Aorta (tissue), 5 donors: ENCODE results near the gene ZNF844. TPM values are rescaled to one million over a fixed set of nuclear protein-coding genes. Genes with fewer than 3 reads are reported as not detected.

Experiments used
- ATAC-seq: fragments of 200-7000 bp; cut with Tn5 transposase; one replicate; pipeline ENCODE4 v1.9.1; 2022; ENCODE audit warnings: moderate library complexity; ENCODE audit not compliant: low FRiP score
- DNase-seq, 2 donors: peaks; one replicate each; pipeline ENCODE4 v3.0.0-alpha.2; 2020
- H3K27ac ChIP-seq, 2 donors: one replicate each; pipeline ENCODE4 v1.5.1; 2013; ENCODE audit warnings: low read length in 2 of 2, mild to moderate bottlenecking in 2 of 2, moderate library complexity in 2 of 2, control low read depth in 1 of 2, inconsistent platforms in 1 of 2, low read depth in 1 of 2
- H3K27me3 ChIP-seq, 2 donors: one replicate each; pipeline ENCODE4 v1.6.1; 2013; ENCODE audit warnings: control low read depth in 1 of 2, low read length in 1 of 2, mild to moderate bottlenecking in 1 of 2, moderate library complexity in 1 of 2; ENCODE audit not compliant: insufficient read depth in 2 of 2, control insufficient read depth in 1 of 2
- H3K36me3 ChIP-seq, 2 donors: one replicate each; pipeline ENCODE4 v1.6.1; 2013; ENCODE audit warnings: control low read depth in 1 of 2, low read length in 1 of 2, mild to moderate bottlenecking in 1 of 2; ENCODE audit not compliant: insufficient read depth in 2 of 2, control insufficient read depth in 1 of 2
- H3K4me1 ChIP-seq, 2 donors: one replicate each; pipeline ENCODE4 v1.6.1; 2013; ENCODE audit warnings: low read length in 2 of 2, control low read depth in 1 of 2, mild to moderate bottlenecking in 1 of 2, moderate library complexity in 1 of 2; ENCODE audit not compliant: insufficient read depth in 2 of 2, control insufficient read depth in 1 of 2
- H3K4me3 ChIP-seq, 2 donors: one replicate each; pipeline ENCODE4 v1.5.1; 2013; ENCODE audit warnings: low read length in 2 of 2, control low read depth in 1 of 2, mild to moderate bottlenecking in 1 of 2
- H3K9me3 ChIP-seq: one replicate; pipeline ENCODE4 v1.6.1; 2013; ENCODE audit warnings: mild to moderate bottlenecking, low read length; ENCODE audit not compliant: control insufficient read depth
- WGBS, 2 donors: extraction: QIAGEN DNeasy Blood & Tissue Kit; methylation state at CpG; one replicate each; pipeline ENCODE4 v1.1.7; 2013; 5-methylcytosine and 5-hydroxymethylcytosine counted together
- intact Hi-C, 2 donors: fragments of 100-400 bp; cut with DNase I; formaldehyde crosslinking; loops; one replicate each; pipeline versions ENCODE4 v1.14.2 to v1.15.0; 2022
- long read RNA-seq, 2 donors: library from polyadenylated mRNA; unstranded; transcript quantifications; one replicate each; pipeline ENCODE4 v2.0.0, GENCODE V29; 2020 to 2021
- polyA plus RNA-seq, 2 donors: library from polyadenylated mRNA; stranded (reverse); fragments of 200-250 nt; gene quantifications; one replicate each; pipeline ENCODE4 v1.2.3, GENCODE V29; 2013
- total RNA-seq, 2 donors: library from RNA; stranded (reverse); fragmentation: NEBNext Ultra II Directional; extraction: Animal tissue kit (Norgen Biotek cat#: 25700); gene quantifications; one replicate each; pipeline ENCODE4 v1.2.1, GENCODE V29; 2021
- donor health status: healthy with polysubstance abuse.
- donor health status: Bipolar disorder and iron deficiency.
- donor health status: DM: no; HTN: no; CAD: no.
- donor health status: DM: no; HTN: no; CAD: no.
- donor health status: DM: yes; HTN: yes; CAD: no.

Gene ZNF844
- total RNA-seq: 10 to 100 TPM in 1 of 2 donors, 1 to 10 TPM in 1; 7.8 to 14.3 TPM
- polyA plus RNA-seq: 1 to 10 TPM; 2.3 to 3.9 TPM
- long read RNA-seq, donor 1, full-length matches to known transcripts: 1 of 4 reads
- long read RNA-seq, donor 1, partial matches to known transcripts: 0 of 4 reads
- long read RNA-seq, donor 1, other reads (novel, unspliced or antisense): 3 of 4 reads
- long read RNA-seq, donor 2, partial matches to known transcripts: 0 of 1 reads
- long read RNA-seq, donor 2, other reads (novel, unspliced or antisense): 1 of 1 reads

DNA sequence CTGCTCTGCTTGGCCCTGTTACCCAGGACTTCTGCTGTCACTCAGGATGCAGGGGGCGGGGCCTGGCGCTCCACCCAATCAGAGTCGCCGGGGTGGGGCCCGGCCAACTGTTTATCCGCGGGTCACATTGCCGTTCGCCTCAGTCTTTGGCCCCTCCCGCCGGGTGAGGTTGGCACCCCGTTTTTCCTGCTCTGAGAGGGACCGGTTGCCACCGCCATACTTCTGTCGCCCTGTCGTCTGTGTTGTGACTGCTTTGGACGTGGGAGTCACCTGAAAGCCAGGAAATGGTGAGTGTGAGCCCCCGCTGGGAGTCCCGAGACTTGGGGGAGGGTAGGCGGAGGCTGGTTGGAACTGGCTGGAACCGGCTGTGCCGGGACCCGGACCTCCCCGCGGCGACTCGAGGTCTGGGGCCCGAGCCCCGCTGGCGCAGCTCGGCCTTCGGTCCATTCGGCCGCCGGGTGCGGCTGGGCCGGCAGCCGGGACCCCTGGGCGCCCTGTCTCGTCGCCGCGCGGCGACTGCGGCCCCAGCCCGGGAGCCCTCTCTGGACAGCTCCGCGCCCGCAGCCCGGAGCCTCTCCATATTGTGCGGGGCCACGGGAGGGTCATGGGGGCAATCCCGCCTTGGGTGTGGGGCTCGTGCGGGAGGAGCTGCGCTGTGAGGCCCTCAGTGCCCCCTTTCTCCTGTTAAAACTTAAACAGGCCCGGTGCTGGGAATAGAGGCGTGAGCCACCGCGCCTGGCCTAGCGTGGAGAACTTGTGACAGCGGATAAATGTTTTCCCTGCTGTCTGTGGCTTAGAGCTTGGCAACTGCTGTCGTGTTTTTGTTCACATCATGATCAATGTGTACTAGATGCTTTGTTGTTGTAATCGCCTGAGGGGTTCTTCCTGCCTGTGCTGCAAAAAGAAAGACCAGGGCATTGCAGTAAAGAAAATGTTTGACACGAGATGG is at the start of gene ZNF844:
Gene ZNF844 (plus strand): TSS at position 142 of the 949 bp plus-strand sequence. CDS start 143 bp downstream, at position 285.
- Histone ChIP-seq H3K4me1 (no peaks in the 10 kb centered on the region), H3K36me3 (no peaks in the 10 kb centered on the region), H3K9me3 (peaks cover 5% of the 10 kb centered on the region), H3K4me3 (peak within 1 kb of the TSS; percentile 87 to 89), H3K27me3 (no peaks in the 10 kb centered on the region), H3K27ac (peak within 1 kb of the TSS; percentile 58 to 87)
- ATAC-seq (peak; percentile 99), DNase-seq (peak; percentile 98)
- 1 to 2% methylated on average over 62 to 66 of the region's 66 CpGs for WGBS, 2 donors
- intact Hi-C loops: no loop called here

DNA sequence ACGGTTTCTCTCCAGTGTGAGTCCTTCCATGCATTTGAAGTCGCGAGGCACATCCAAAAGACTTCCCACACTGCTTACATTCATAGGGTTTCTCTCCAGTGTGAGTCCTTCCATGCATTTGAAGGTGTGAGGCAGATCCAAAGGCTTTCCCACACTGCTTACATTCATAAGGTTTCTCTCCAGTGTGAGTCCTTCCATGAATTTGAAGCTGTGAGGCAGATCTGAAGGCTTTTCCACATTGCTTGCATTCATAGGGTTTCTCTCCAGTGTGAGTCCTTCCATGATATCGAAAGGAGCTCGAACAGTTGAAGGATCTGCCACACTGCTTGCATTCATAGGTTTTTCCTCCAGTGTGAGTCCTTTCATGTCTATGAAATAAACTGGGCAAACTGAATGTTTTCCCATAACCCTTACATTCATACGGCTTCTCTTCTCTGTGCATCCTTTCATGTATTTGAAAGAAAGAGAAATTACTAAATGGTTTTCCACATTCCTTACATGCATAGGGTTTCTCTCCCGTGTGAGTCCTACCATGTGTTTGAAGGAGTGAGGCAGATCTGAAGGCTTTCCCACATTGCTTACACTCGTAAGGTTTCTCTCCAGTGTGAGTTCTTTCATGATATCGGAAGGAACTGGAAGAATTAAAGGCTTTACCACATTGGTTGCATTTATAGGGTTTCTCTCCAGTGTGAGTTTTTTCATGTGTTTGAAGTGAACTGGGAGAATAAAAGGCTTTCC is 49.3 kb upstream of the ZNF844 start:
- H3K4me1 ChIP-seq: no peaks in the 10 kb centered on the region
- intact Hi-C loops: no loop called here
- ATAC-seq (no peak), DNase-seq (no peak)
- WGBS, 2 donors: 96 to 98% methylated on average over 9 of the region's 9 CpGs
- peaks cover 23% of the 10 kb centered on the region for H3K9me3 ChIP-seq
- peaks cover 15 to 26% of the 10 kb centered on the region in 2 donors for H3K36me3 ChIP-seq
- H3K4me3 ChIP-seq: no peak overlapping the region
- no peaks in the 10 kb centered on the region for H3K27me3 ChIP-seq
- H3K27ac ChIP-seq: no peak overlapping the region

DNA sequence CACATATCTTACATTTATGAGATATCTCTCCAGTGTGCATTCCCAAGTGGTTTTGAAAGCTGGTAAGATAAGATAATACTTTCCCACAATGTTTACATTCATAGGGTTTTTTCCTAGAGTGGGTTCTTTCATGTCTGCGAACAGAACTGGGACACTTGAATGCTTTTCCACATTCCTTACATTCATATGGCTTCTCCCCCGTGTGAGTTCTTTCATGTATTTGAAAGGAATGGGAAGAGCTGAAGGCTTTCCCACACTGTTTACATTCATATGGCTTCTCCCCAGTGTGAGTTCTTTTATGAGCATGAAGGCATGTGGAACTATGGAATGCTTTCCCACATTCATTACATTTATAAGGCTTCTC is 48.8 kb upstream of the ZNF844 start:
- Histone ChIP-seq H3K36me3 (peaks cover 15 to 26% of the 10 kb centered on the region in 2 donors), H3K4me1 (no peaks in the 10 kb centered on the region), H3K27me3 (no peaks in the 10 kb centered on the region), H3K9me3 (peaks cover 25% of the 10 kb centered on the region), H3K27ac (no peak overlapping the region), H3K4me3 (no peak overlapping the region)
- 33 to 53% methylated on average over 2 of the region's 2 CpGs for WGBS, 2 donors
- ATAC-seq: no peak
- DNase-seq: no peak
- intact Hi-C loops: no loop called here

DNA sequence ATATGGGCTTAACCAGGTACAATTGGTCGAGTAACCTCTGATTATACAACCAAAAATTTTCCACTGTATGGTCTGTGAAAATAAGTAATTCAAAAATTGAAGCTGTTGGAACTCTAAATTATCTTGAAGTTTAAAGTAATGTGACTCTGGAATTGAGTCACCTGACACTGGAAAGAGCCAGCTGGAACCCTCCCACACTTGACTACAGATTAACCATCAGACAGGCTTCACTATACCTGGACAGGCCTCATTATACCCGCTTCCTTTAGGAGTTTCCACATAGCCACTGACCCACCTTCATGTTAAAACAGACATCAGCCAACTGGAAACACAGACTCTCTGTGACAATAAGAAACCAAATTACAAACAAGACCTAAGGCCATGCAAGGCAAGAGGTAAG is 30.3 kb upstream of the ZNF844 start:
- no peaks in the 10 kb centered on the region for H3K36me3 ChIP-seq
- DNase-seq (no peak), ATAC-seq (no peak)
- intact Hi-C loops: no loop called here
- no peak overlapping the region for H3K4me3 ChIP-seq
- no peaks in the 10 kb centered on the region for H3K27me3 ChIP-seq
- 64 to 68% methylated on average over 2 of the region's 2 CpGs for WGBS, 2 donors
- no peak overlapping the region for H3K27ac ChIP-seq
- H3K4me1 ChIP-seq: no peaks in the 10 kb centered on the region
- H3K9me3 ChIP-seq: no peaks in the 10 kb centered on the region

DNA sequence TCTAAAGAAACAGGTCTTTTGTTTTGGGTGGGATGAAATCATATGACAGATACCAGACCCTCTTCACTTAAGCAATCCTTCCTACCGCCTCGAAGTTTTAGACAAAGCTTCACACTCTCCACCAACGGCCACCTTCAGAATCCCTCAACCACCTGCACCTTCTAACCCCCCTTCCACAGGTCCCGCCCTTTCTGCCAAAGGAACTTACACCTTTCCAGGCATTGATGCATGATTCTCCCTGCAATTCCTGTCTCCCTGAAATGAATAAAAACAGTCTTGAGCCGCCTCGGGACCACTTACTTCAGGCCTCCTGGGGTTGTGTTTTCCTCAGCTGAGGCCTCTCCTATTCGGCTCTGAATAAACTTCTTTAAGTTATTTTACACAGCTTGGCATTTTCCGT is 29.9 kb upstream of the ZNF844 start:
- 15% methylated on average over 8 of the region's 8 CpGs for WGBS, 2 donors
- no peaks in the 10 kb centered on the region for H3K4me1 ChIP-seq
- H3K27ac ChIP-seq: no peak overlapping the region
- H3K4me3 ChIP-seq: peak overlapping the region; percentile 50 to 82
- intact Hi-C loops: no loop called here
- H3K36me3 ChIP-seq: no peaks in the 10 kb centered on the region
- H3K27me3 ChIP-seq: no peaks in the 10 kb centered on the region
- ATAC-seq (no peak), DNase-seq (no peak)
- no peaks in the 10 kb centered on the region for H3K9me3 ChIP-seq

DNA sequence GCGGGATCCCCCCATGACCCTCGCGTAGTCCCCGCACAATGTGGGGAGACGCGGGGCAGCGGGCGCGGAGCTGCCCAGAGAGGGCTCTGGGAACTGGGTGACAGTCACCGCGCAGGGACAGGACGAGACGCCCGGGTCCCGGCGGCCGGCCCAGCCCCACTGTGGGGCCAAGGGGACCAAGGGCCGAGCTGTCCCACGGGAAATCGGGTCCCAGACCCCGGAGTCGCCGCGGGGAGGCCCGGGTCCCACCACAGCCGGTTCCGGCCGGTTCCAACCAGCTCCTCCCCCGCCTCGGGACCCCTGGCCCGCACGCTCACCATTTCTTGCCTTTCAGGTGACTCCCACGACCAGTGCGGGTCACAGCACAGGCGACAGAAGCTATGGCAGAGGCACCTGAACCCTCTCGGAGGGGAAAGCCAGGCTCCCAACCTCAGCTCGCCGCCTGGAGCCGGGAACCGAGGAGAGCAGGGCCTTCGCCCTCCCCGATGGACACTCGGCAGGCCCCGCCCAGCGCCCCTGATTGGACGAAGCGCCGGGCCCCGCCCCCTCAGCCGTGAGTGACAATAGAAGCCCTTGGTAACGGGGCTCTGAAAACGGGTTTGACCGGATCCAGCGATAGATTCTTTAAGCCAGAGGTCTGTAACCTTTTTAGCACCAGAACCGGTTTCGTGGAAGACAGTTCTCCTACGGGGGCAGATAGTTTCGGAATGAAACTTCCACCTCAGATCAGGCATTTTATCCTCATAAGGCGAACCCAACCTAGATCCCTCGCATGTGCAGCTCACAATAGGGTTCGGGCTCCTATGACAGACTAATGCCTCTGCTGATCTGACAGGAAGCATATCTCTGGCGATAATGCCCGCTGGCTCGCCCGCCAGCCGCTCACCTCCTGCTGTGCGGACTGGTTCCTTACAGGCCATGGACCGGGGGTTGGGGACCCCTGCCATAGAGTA is 29.0 kb upstream of the ZNF844 start, which contains the start of gene ZNF433:
Gene ZNF433 (minus strand): TSS at position 460 of the 953 bp plus-strand sequence. CDS start 140 bp downstream, at position 320.
- Histone ChIP-seq H3K27me3 (no peaks in the 10 kb centered on the region), H3K4me3 (peak within 1 kb of the TSS; percentile 50 to 82), H3K4me1 (no peaks in the 10 kb centered on the region), H3K36me3 (no peaks in the 10 kb centered on the region), H3K27ac (peak within 1 kb of the TSS; percentile 7 to 83), H3K9me3 (no peaks in the 10 kb centered on the region)
- DNase-seq: peak; percentile 96 to 98
- ATAC-seq: peak; percentile 100
- WGBS, 2 donors: 0 to 1% methylated on average over 65 to 68 of the region's 68 CpGs
- intact Hi-C loops: no loop called here

DNA sequence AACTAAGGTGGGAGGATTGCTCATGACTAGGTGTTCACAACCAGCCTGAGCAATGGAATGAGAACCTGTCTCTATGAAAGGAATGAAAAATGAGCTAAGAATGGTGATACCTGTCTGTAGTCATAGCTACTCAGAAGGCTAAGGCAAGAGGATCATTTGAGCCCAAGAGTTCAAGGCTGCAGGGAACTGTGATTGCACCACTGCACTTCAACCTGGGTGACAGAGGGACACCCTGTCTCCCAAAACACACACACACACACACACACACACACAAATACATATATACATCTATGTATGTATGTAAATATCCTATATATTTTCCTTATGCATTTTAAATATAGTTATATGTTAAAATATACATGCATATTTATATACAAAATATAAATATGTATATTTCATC is 21.6 kb upstream of the ZNF844 start:
- Histone ChIP-seq H3K4me1 (no peaks in the 10 kb centered on the region), H3K9me3 (peaks cover 3% of the 10 kb centered on the region), H3K4me3 (no peak overlapping the region), H3K27me3 (no peaks in the 10 kb centered on the region), H3K27ac (no peak overlapping the region), H3K36me3 (no peaks in the 10 kb centered on the region)
- ATAC-seq (no peak), DNase-seq (no peak)
- intact Hi-C loops: no loop called here
